Stimulated activated CD8-positive, alpha-beta memory T cell treated with anti-CD3 and anti-CD28 coated beads, Interleukin-12 subunit alpha, Interleukin-12 subunit beta, amount 100 ng/mL, for 24 hours (primary cell): ENCODE results near the gene GNAT2.

ENCODE experiments used
- DNase-seq: peaks from one replicate; pipeline ENCODE4 v3.0.0-alpha.2; 2020; ENCODE audit errors: extremely low read depth

Gene GNAT2

DNA sequence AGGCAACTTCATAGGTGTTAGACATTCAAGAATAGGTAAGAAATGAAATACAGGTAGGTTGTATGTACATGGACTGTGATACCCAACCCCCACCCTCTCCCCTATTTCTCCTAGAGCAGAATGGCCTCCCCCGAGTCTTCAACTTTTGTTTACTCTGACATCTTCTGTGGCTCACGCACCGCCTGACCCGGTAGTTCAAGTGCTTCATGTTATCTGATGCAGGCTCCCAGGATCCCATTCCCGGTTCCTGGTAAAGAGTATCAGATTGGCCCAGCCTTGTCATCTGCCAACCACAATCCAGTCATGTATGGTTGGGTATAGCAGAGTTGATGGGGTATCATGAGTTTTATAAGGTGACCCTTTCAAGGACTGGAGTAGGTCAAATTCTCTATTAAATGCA, 61.9 kb downstream of the GNAT2 start:
- no peak for DNase-seq

DNA sequence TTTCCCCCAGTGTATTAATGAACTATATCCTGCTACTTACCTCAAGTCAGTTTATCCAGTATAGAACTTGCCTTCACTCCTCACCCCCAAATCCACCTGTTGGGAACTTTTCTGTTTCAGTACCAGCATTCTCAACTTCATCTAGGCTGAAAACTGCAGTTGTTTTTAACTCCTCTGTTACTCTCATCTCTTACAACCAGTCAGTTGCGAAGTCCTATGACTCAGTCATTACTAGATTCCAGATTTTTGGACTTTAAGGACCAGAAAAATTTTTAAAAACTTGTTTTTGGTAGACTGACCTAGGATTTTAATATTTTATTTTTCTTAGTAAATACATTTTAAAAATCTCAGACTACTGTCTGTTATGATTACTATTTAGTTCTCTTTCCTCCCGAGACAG, 62.9 kb downstream of the GNAT2 start:
- DNase-seq = no peak
